SK-N-SH treated with all-trans-retinoic acid at 6 μM for 48 hours (cell line): ENCODE measurements around the gene CRYBG3.

Experiments used
- ATAC-seq: fragments of 200-7000 bp; cut with Tn5 transposase; 3 replicates; pipeline ENCODE4 v1.9.1; 2020; ENCODE audit warnings: mild to moderate bottlenecking, moderate library complexity
- ARNTL ChIP-seq: fragments of 450-650 bp; formaldehyde crosslinking; IDR thresholded peaks from 2 replicates; pipeline ENCODE4 v1.5.0; 2020; ENCODE audit warnings: low read depth, mild to moderate bottlenecking, moderate library complexity, borderline replicate concordance
- BACH2 ChIP-seq: fragments of 250-450 bp; sonication (Bioruptor Pico); IDR thresholded peaks from 2 replicates; pipeline ENCODE4 v1.9.0; 2021; ENCODE audit warnings: mild to moderate bottlenecking, borderline replicate concordance
- CSDC2 ChIP-seq: fragments of 250-450 bp; sonication (Bioruptor Pico); IDR thresholded peaks from 2 replicates; pipeline ENCODE4 v1.5.0; 2020; ENCODE audit warnings: mild to moderate bottlenecking, moderate library complexity
- ESRRG ChIP-seq: fragments of 250-450 bp; sonication (Bioruptor Pico); IDR thresholded peaks from 2 replicates; pipeline ENCODE4 v1.6.1; 2021; ENCODE audit warnings: mild to moderate bottlenecking
- GLIS3 ChIP-seq: fragments of 250-450 bp; sonication (Bioruptor Pico); IDR thresholded peaks from 2 replicates; pipeline ENCODE4 v1.5.0; 2020; ENCODE audit warnings: mild to moderate bottlenecking, moderate library complexity
- ISL1 ChIP-seq: fragments of 250-450 bp; sonication (Bioruptor Pico); IDR thresholded peaks from 2 replicates; pipeline ENCODE4 v2.1.2; 2022; ENCODE audit warnings: mild to moderate bottlenecking, moderate library complexity
- OSR1 ChIP-seq: fragments of 250-450 bp; sonication (Bioruptor Pico); IDR thresholded peaks from 2 replicates; pipeline ENCODE4 v1.8.0; 2022; ENCODE audit warnings: moderate library complexity, mild to moderate bottlenecking, inconsistent platforms
- PPARA ChIP-seq: fragments of 250-450 bp; sonication (Bioruptor Pico); IDR thresholded peaks from 2 replicates; pipeline ENCODE4 v1.5.0; 2020; ENCODE audit warnings: mild to moderate bottlenecking, borderline replicate concordance
- RARB ChIP-seq: fragments of 250-450 bp; sonication (Bioruptor Pico); IDR thresholded peaks from 2 replicates; pipeline ENCODE4 v1.8.0; 2021; ENCODE audit warnings: mild to moderate bottlenecking, moderate library complexity
- SNAI2 ChIP-seq: fragments of 250-450 bp; sonication (Bioruptor Pico); IDR thresholded peaks from 2 replicates; pipeline ENCODE4 v1.5.0; 2020; ENCODE audit warnings: mild to moderate bottlenecking, moderate library complexity
- TCF4 ChIP-seq: fragments of 250-450 bp; sonication (Bioruptor Pico); IDR thresholded peaks from 2 replicates; pipeline ENCODE4 v1.8.0; 2021; ENCODE audit warnings: mild to moderate bottlenecking, moderate library complexity, borderline replicate concordance
- TOX ChIP-seq: fragments of 250-450 bp; sonication (Bioruptor Pico); IDR thresholded peaks from 2 replicates; pipeline ENCODE4 v1.8.0; 2021; ENCODE audit warnings: mild to moderate bottlenecking, moderate library complexity, borderline replicate concordance
- ZC3H10 ChIP-seq: fragments of 250-450 bp; sonication (Bioruptor Pico); IDR thresholded peaks from 2 replicates; pipeline ENCODE4 v1.5.1; 2021; ENCODE audit warnings: mild to moderate bottlenecking, moderate library complexity
- ZFP3 ChIP-seq: fragments of 250-450 bp; sonication (Bioruptor Pico); IDR thresholded peaks from 2 replicates; pipeline ENCODE4 v1.5.0; 2020; ENCODE audit warnings: mild to moderate bottlenecking, moderate library complexity
- ZFP30 ChIP-seq: fragments of 450-650 bp; formaldehyde crosslinking; IDR thresholded peaks from 2 replicates; pipeline ENCODE4 v1.5.0; 2022; ENCODE audit warnings: mild to moderate bottlenecking, moderate library complexity
- ZNF565 ChIP-seq: fragments of 450-650 bp; formaldehyde crosslinking; conservative IDR thresholded peaks from 2 replicates; pipeline ENCODE4 v1.5.0; 2020; ENCODE audit warnings: low read depth, mild to moderate bottlenecking, moderate library complexity
- ZNF70 ChIP-seq: fragments of 450-650 bp; formaldehyde crosslinking; IDR thresholded peaks from 2 replicates; pipeline ENCODE4 v1.5.0; 2020; ENCODE audit warnings: mild to moderate bottlenecking, moderate library complexity
- ZNF8 ChIP-seq: fragments of 450-650 bp; formaldehyde crosslinking; IDR thresholded peaks from 2 replicates; pipeline ENCODE4 v1.5.0; 2020; ENCODE audit warnings: mild to moderate bottlenecking, moderate library complexity
- TF ChIP-seq, protein P1 (sequence below): fragments of 250-450 bp; sonication (Bioruptor Pico); IDR thresholded peaks from 2 replicates; pipeline ENCODE4 v1.8.0; 2020; ENCODE audit warnings: mild to moderate bottlenecking, moderate library complexity, borderline replicate concordance
- TF ChIP-seq, protein P2 (sequence below): fragments of 250-450 bp; sonication (Bioruptor Pico); IDR thresholded peaks from 2 replicates; pipeline ENCODE4 v1.5.1; 2020; ENCODE audit warnings: low read depth, mild to moderate bottlenecking, moderate library complexity
- TF ChIP-seq, protein P3 (sequence below): fragments of 250-450 bp; sonication (Bioruptor Pico); IDR thresholded peaks from 2 replicates; pipeline ENCODE4 v1.5.1; 2021; ENCODE audit warnings: mild to moderate bottlenecking, moderate library complexity
- TF ChIP-seq, protein P4 (sequence below): fragments of 250-450 bp; sonication (Bioruptor Pico); IDR thresholded peaks from 2 replicates; pipeline ENCODE4 v1.5.0; 2020; ENCODE audit warnings: mild to moderate bottlenecking, moderate library complexity

Gene CRYBG3

DNA sequence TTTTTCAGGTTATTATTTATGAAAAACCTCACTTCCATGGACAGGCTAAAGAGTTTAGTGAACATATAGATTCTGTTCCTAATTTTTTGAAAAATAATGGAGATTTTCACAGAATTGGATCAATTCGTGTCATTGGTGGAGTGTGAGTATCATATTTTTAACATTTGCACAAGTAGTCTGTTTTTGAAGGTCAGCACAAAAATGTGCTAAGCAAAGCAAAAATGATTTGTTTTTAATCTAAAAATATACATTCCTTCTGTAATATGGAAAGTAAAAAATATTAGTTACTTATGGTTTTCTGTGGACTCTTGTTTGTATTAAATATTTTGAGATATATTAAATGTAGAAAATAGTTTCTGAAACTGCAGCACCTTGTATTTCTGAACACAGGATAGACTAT lies 71.0 kb downstream of the CRYBG3 start:
- TF ChIP-seq OSR1 (CRISPR knock-in tag), result no peak
- no peak for ATAC-seq

DNA sequence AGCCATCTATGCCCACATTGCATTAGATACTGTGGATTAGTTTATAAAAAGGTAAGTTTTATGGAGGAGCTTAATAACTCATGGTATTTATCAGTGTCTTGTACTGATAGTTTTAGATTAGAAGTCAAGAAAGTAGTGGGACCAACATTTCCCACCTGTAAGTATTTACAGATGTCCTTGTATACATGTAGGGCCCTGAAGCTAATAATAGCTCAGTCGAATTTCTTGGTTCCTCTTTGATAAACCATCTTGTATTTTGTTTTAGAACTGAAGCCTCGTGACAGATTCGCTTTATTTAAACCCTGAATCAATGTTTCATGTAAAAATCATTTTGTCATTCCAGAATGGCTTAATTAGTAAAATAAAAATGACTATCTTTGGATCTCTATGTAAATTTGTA lies 73.4 kb downstream of the CRYBG3 start:
- TF ChIP-seq TCF4 (CRISPR knock-in tag) (no peak), BACH2 (CRISPR knock-in tag) (no peak), ZNF70 (CRISPR knock-in tag) (no peak), ZC3H10 (no peak), ISL1 (no peak), ZFP30 (CRISPR knock-in tag) (no peak), ESRRG (no peak), SNAI2 (no peak), ZNF8 (CRISPR knock-in tag) (no peak), RARB (CRISPR knock-in tag) (no peak), OSR1 (CRISPR knock-in tag) (no peak), ZNF565 (CRISPR knock-in tag) (no peak)
- TF ChIP-seq, protein P1, sequence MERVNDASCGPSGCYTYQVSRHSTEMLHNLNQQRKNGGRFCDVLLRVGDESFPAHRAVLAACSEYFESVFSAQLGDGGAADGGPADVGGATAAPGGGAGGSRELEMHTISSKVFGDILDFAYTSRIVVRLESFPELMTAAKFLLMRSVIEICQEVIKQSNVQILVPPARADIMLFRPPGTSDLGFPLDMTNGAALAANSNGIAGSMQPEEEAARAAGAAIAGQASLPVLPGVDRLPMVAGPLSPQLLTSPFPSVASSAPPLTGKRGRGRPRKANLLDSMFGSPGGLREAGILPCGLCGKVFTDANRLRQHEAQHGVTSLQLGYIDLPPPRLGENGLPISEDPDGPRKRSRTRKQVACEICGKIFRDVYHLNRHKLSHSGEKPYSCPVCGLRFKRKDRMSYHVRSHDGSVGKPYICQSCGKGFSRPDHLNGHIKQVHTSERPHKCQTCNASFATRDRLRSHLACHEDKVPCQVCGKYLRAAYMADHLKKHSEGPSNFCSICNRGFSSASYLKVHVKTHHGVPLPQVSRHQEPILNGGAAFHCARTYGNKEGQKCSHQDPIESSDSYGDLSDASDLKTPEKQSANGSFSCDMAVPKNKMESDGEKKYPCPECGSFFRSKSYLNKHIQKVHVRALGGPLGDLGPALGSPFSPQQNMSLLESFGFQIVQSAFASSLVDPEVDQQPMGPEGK (CRISPR knock-in tag), result no peak
- TF ChIP-seq, protein P2, sequence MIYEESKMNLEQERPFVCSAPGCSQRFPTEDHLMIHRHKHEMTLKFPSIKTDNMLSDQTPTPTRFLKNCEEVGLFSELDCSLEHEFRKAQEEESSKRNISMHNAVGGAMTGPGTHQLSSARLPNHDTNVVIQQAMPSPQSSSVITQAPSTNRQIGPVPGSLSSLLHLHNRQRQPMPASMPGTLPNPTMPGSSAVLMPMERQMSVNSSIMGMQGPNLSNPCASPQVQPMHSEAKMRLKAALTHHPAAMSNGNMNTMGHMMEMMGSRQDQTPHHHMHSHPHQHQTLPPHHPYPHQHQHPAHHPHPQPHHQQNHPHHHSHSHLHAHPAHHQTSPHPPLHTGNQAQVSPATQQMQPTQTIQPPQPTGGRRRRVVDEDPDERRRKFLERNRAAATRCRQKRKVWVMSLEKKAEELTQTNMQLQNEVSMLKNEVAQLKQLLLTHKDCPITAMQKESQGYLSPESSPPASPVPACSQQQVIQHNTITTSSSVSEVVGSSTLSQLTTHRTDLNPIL, result no peak
- no peak for ATAC-seq

DNA sequence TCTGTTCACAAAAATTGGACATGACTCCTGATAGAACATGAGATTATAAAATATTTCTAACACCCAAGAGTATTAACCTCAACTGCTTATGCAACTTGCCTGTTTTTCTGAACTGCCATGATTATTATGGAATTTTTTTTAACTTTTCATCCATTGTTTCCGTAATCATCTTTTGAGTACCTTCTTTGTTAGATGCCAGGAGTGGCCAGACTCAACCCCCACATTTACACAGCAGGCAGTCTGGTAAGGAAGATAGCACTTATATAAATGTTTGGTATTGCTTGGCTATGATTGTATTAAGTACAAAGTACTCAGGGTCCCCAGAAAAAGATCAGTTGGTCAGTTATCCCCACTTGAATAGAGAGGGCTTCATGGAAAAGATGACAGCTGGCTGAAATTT lies 74.3 kb downstream of the CRYBG3 start:
- no peak for ATAC-seq
- TF ChIP-seq SNAI2, result no peak
- no peak for TF ChIP-seq OSR1 (CRISPR knock-in tag)
- TF ChIP-seq RARB (CRISPR knock-in tag), result no peak
- no peak for TF ChIP-seq PPARA (CRISPR knock-in tag)

DNA sequence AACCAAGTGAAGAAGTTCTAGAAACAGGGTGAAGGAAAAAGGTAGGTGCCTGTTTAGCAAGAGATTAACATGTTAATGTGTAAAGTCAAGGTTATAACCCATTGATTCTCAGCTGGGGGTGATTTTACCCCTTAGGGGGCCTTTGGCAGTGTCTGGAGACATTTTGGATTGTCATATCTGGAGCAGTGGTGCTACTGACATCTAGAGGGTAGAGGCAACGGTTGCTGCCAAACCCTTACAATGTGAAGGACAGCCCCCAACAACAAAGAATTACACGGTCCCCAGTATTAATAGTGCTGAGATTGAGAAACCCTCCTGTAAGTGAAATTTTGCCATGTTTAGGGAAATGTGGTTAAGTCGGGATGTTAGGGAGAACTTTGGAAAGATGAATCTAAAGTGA lies 74.7 kb downstream of the CRYBG3 start:
- TF ChIP-seq ZNF70 (CRISPR knock-in tag) (no peak), RARB (CRISPR knock-in tag) (no peak), ESRRG (no peak), CSDC2 (CRISPR knock-in tag) (no peak), ZFP3 (CRISPR knock-in tag) (no peak), ZNF8 (CRISPR knock-in tag) (no peak), GLIS3 (no peak), OSR1 (CRISPR knock-in tag) (no peak), ISL1 (no peak), BACH2 (CRISPR knock-in tag) (no peak), PPARA (CRISPR knock-in tag) (no peak), TOX (CRISPR knock-in tag) (no peak), SNAI2 (no peak), ARNTL (no peak), ZNF565 (CRISPR knock-in tag) (no peak)
- TF ChIP-seq, protein P3, sequence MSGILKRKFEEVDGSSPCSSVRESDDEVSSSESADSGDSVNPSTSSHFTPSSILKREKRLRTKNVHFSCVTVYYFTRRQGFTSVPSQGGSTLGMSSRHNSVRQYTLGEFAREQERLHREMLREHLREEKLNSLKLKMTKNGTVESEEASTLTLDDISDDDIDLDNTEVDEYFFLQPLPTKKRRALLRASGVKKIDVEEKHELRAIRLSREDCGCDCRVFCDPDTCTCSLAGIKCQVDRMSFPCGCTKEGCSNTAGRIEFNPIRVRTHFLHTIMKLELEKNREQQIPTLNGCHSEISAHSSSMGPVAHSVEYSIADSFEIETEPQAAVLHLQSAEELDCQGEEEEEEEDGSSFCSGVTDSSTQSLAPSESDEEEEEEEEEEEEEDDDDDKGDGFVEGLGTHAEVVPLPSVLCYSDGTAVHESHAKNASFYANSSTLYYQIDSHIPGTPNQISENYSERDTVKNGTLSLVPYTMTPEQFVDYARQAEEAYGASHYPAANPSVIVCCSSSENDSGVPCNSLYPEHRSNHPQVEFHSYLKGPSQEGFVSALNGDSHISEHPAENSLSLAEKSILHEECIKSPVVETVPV, result no peak
- TF ChIP-seq, protein P2, result no peak
- TF ChIP-seq, protein P4, sequence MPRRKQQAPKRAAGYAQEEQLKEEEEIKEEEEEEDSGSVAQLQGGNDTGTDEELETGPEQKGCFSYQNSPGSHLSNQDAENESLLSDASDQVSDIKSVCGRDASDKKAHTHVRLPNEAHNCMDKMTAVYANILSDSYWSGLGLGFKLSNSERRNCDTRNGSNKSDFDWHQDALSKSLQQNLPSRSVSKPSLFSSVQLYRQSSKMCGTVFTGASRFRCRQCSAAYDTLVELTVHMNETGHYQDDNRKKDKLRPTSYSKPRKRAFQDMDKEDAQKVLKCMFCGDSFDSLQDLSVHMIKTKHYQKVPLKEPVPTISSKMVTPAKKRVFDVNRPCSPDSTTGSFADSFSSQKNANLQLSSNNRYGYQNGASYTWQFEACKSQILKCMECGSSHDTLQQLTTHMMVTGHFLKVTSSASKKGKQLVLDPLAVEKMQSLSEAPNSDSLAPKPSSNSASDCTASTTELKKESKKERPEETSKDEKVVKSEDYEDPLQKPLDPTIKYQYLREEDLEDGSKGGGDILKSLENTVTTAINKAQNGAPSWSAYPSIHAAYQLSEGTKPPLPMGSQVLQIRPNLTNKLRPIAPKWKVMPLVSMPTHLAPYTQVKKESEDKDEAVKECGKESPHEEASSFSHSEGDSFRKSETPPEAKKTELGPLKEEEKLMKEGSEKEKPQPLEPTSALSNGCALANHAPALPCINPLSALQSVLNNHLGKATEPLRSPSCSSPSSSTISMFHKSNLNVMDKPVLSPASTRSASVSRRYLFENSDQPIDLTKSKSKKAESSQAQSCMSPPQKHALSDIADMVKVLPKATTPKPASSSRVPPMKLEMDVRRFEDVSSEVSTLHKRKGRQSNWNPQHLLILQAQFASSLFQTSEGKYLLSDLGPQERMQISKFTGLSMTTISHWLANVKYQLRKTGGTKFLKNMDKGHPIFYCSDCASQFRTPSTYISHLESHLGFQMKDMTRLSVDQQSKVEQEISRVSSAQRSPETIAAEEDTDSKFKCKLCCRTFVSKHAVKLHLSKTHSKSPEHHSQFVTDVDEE, result no peak
- ATAC-seq, result no peak
